K562 (cell line): ENCODE data around the gene CTAGE9.

Source experiments
- CEBPG ChIP-seq, 3 experiments: fragments of 200-800 bp in 1 of 3; sonication (Bioruptor generic) in 1 of 3; sonication (generic) in 1 of 3; formaldehyde crosslinking in 1 of 3; IDR thresholded peaks in 2 of 3; conservative IDR thresholded peaks in 1 of 3; 2 replicates each; pipeline versions ENCODE4 v1.6.1 to v1.8.0; 2016 to 2022; ENCODE audit warnings: missing compliant biosample characterization in 2 of 3, missing genetic modification characterization in 2 of 3, mild to moderate bottlenecking in 1 of 3, missing genetic modification reagents in 1 of 3
- FOXA3 ChIP-seq, 2 experiments: fragments of 450-650 bp in 1 of 2; sonication (generic) in 1 of 2; formaldehyde crosslinking; IDR thresholded peaks in 1 of 2; conservative IDR thresholded peaks in 1 of 2; 2 replicates each; pipeline versions ENCODE4 v1.4.0 to v1.8.0; 2020 to 2022; ENCODE audit warnings: mild to moderate bottlenecking in 2 of 2, missing genetic modification reagents in 1 of 2
- KDM1A ChIP-seq, 2 experiments: fragments of 450-650 bp; IDR thresholded peaks; 2 replicates each; pipeline ENCODE4 v1.6.1; 2016; ENCODE audit warnings: mild to moderate bottlenecking in 2 of 2
- MED1 ChIP-seq: sonication (generic); formaldehyde crosslinking; IDR thresholded peaks from 2 replicates; pipeline ENCODE4 v1.8.1; 2023; ENCODE audit warnings: missing genetic modification reagents, borderline replicate concordance
- MYC ChIP-seq, 2 experiments: fragments of 250-450 bp in 1 of 2; sonication (Bioruptor Pico) in 1 of 2; IDR thresholded peaks; 2 replicates each; pipeline versions ENCODE4 v1.5.1 to v1.6.1; 2012 to 2021; ENCODE audit warnings: low read depth in 2 of 2, borderline replicate concordance in 1 of 2, improper control_type of control experiment in 1 of 2, low read length in 1 of 2, mild to moderate bottlenecking in 1 of 2, moderate library complexity in 1 of 2
- NFRKB ChIP-seq: fragments of 450-650 bp; IDR thresholded peaks from 2 replicates; pipeline ENCODE4 v1.6.1; 2016; ENCODE audit warnings: low read depth
- SIN3A ChIP-seq, 2 experiments: fragments of 150-350 bp in 1 of 2; IDR thresholded peaks; 2 replicates each; pipeline ENCODE4 v1.6.1; 2011 to 2016; ENCODE audit warnings: borderline replicate concordance in 2 of 2, low read depth in 2 of 2, low read length in 2 of 2, mild to moderate bottlenecking in 2 of 2, moderate library complexity in 2 of 2; ENCODE audit not compliant: control insufficient read depth in 1 of 2
- SMAD1 ChIP-seq: fragments of 150-350 bp; IDR thresholded peaks from 2 replicates; pipeline ENCODE4 v1.6.1; 2014; ENCODE audit warnings: low read length, low read depth; ENCODE audit not compliant: partially characterized antibody
- TEAD1 ChIP-seq, 2 experiments: fragments of 450-650 bp in 1 of 2; sonication (generic) in 1 of 2; formaldehyde crosslinking; IDR thresholded peaks; 2 replicates each; pipeline versions ENCODE4 v1.4.0 to v1.8.0; 2020 to 2022; ENCODE audit warnings: mild to moderate bottlenecking in 2 of 2, missing genetic modification reagents in 1 of 2
- TF ChIP-seq, protein P1 (sequence below), 3 experiments: IDR thresholded peaks in 2 of 3; conservative IDR thresholded peaks in 1 of 3; 2 replicates each; pipeline ENCODE4 v1.5.1; 2011 to 2012; ENCODE audit warnings: low read length in 3 of 3, mild to moderate bottlenecking in 3 of 3, control low read depth in 2 of 3, improper control_type of control experiment in 1 of 3, inconsistent platforms in 1 of 3, low read depth in 1 of 3, mixed read lengths in 1 of 3, moderate library complexity in 1 of 3; ENCODE audit not compliant: insufficient read depth in 2 of 3
- TF ChIP-seq, protein P2 (sequence below), 2 experiments: IDR thresholded peaks; 2 replicates each; pipeline ENCODE4 v1.6.1; 2012; ENCODE audit warnings: improper control_type of control experiment in 2 of 2, low read depth in 2 of 2, low read length in 2 of 2, borderline replicate concordance in 1 of 2
- TF ChIP-seq, protein P3 (sequence below), 2 experiments: fragments of 450-650 bp in 1 of 2; sonication (generic) in 1 of 2; formaldehyde crosslinking in 1 of 2; IDR thresholded peaks in 1 of 2; conservative IDR thresholded peaks in 1 of 2; 2 replicates each; pipeline versions ENCODE4 v1.6.1 to v1.8.1; 2016 to 2023; ENCODE audit warnings: mild to moderate bottlenecking in 2 of 2, moderate library complexity in 2 of 2, inconsistent platforms in 1 of 2, missing genetic modification reagents in 1 of 2
- TF ChIP-seq, protein P4 (sequence below): fragments of 200-800 bp; sonication (Bioruptor generic); IDR thresholded peaks from 2 replicates; pipeline ENCODE4 v1.6.1; 2016; ENCODE audit warnings: missing genetic modification characterization, missing compliant biosample characterization

DNA sequence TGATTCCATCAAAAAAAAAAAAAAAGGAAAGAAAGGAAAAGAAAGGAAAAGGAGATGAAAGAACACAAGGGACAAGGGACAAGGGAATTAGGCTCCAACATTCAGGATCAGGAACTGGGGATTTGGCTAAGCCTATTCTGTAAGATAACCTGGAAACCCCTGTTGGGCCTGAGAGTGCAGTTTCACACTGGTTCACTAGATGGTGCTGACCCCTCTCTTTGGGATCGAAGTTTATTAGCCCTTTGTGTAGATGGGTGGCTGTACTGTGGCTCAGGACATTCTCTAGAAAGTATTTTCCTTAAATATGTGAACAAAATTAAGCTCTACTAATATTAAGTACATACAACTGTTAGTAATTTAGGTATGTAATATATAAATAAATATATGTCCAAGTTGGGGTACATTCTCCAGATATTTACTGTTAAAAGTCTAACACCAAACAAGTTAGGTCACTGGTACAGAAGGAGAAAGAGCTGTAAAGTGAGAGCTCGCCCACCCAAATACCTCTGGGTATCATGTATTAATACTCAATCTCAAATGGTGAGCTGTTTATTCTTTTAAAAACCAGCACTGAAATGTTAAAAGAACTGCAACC is 15.9 kb downstream of the CTAGE9 start:
- TF ChIP-seq, protein P1, sequence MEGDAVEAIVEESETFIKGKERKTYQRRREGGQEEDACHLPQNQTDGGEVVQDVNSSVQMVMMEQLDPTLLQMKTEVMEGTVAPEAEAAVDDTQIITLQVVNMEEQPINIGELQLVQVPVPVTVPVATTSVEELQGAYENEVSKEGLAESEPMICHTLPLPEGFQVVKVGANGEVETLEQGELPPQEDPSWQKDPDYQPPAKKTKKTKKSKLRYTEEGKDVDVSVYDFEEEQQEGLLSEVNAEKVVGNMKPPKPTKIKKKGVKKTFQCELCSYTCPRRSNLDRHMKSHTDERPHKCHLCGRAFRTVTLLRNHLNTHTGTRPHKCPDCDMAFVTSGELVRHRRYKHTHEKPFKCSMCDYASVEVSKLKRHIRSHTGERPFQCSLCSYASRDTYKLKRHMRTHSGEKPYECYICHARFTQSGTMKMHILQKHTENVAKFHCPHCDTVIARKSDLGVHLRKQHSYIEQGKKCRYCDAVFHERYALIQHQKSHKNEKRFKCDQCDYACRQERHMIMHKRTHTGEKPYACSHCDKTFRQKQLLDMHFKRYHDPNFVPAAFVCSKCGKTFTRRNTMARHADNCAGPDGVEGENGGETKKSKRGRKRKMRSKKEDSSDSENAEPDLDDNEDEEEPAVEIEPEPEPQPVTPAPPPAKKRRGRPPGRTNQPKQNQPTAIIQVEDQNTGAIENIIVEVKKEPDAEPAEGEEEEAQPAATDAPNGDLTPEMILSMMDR (IDR thresholded peaks at IDR 0.05 in 2 of 3, conservative IDR thresholded peaks at IDR 0.05 in 1 of 3; ENCODE audit: insufficient read depth in 2 of 3, low read depth in 1 of 3, low read length in 3 of 3): peak; percentile 70 to 78 (median 74)
- TF ChIP-seq MYC (IDR thresholded peaks at IDR 0.05; ENCODE audit: low read depth, low read length): no peak
- TF ChIP-seq MYC (CRISPR knock-in tag; IDR thresholded peaks at IDR 0.05; ENCODE audit: borderline replicate concordance, low read depth): no peak
- no peak for TF ChIP-seq CEBPG (CRISPR knock-in tag; IDR thresholded peaks at IDR 0.05)
- TF ChIP-seq CEBPG (tag; conservative IDR thresholded peaks at IDR 0.05 in 1 of 2, IDR thresholded peaks at IDR 0.05 in 1 of 2): no peak
- TF ChIP-seq FOXA3 (CRISPR knock-in tag; conservative IDR thresholded peaks at IDR 0.05 in 1 of 2, IDR thresholded peaks at IDR 0.05 in 1 of 2): no peak
- TF ChIP-seq, protein P2, sequence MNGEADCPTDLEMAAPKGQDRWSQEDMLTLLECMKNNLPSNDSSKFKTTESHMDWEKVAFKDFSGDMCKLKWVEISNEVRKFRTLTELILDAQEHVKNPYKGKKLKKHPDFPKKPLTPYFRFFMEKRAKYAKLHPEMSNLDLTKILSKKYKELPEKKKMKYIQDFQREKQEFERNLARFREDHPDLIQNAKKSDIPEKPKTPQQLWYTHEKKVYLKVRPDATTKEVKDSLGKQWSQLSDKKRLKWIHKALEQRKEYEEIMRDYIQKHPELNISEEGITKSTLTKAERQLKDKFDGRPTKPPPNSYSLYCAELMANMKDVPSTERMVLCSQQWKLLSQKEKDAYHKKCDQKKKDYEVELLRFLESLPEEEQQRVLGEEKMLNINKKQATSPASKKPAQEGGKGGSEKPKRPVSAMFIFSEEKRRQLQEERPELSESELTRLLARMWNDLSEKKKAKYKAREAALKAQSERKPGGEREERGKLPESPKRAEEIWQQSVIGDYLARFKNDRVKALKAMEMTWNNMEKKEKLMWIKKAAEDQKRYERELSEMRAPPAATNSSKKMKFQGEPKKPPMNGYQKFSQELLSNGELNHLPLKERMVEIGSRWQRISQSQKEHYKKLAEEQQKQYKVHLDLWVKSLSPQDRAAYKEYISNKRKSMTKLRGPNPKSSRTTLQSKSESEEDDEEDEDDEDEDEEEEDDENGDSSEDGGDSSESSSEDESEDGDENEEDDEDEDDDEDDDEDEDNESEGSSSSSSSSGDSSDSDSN (IDR thresholded peaks at IDR 0.05; ENCODE audit: borderline replicate concordance in 1 of 2, low read depth in 2 of 2, low read length in 2 of 2): no peak
- TF ChIP-seq SMAD1: no peak
- no peak for TF ChIP-seq MED1 (CRISPR knock-in tag)
- TF ChIP-seq, protein P3, sequence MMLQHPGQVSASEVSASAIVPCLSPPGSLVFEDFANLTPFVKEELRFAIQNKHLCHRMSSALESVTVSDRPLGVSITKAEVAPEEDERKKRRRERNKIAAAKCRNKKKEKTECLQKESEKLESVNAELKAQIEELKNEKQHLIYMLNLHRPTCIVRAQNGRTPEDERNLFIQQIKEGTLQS (IDR thresholded peaks at IDR 0.05): no peak
- TF ChIP-seq, protein P3 (CRISPR knock-in tag; conservative IDR thresholded peaks at IDR 0.05): no peak
- TF ChIP-seq TEAD1 (CRISPR knock-in tag; IDR thresholded peaks at IDR 0.05): no peak
- no peak for TF ChIP-seq KDM1A (IDR thresholded peaks at IDR 0.05)
- TF ChIP-seq SIN3A (IDR thresholded peaks at IDR 0.05; ENCODE audit: borderline replicate concordance in 2 of 2, control insufficient read depth in 1 of 2, low read depth in 2 of 2, low read length in 2 of 2): no peak
- TF ChIP-seq, protein P4, sequence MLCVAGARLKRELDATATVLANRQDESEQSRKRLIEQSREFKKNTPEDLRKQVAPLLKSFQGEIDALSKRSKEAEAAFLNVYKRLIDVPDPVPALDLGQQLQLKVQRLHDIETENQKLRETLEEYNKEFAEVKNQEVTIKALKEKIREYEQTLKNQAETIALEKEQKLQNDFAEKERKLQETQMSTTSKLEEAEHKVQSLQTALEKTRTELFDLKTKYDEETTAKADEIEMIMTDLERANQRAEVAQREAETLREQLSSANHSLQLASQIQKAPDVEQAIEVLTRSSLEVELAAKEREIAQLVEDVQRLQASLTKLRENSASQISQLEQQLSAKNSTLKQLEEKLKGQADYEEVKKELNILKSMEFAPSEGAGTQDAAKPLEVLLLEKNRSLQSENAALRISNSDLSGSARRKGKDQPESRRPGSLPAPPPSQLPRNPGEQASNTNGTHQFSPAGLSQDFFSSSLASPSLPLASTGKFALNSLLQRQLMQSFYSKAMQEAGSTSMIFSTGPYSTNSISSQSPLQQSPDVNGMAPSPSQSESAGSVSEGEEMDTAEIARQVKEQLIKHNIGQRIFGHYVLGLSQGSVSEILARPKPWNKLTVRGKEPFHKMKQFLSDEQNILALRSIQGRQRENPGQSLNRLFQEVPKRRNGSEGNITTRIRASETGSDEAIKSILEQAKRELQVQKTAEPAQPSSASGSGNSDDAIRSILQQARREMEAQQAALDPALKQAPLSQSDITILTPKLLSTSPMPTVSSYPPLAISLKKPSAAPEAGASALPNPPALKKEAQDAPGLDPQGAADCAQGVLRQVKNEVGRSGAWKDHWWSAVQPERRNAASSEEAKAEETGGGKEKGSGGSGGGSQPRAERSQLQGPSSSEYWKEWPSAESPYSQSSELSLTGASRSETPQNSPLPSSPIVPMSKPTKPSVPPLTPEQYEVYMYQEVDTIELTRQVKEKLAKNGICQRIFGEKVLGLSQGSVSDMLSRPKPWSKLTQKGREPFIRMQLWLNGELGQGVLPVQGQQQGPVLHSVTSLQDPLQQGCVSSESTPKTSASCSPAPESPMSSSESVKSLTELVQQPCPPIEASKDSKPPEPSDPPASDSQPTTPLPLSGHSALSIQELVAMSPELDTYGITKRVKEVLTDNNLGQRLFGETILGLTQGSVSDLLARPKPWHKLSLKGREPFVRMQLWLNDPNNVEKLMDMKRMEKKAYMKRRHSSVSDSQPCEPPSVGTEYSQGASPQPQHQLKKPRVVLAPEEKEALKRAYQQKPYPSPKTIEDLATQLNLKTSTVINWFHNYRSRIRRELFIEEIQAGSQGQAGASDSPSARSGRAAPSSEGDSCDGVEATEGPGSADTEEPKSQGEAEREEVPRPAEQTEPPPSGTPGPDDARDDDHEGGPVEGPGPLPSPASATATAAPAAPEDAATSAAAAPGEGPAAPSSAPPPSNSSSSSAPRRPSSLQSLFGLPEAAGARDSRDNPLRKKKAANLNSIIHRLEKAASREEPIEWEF (CRISPR knock-in tag): no peak
- no peak for TF ChIP-seq NFRKB
